SKM-1 (cell line): ENCODE data around the gene TMEM17.

Experiments used
- DNase-seq: peaks from one replicate; lab custom pipeline; 2025; ENCODE audit not compliant: unreplicated experiment; lab: John Stamatoyannopoulos, UW

Gene TMEM17

DNA sequence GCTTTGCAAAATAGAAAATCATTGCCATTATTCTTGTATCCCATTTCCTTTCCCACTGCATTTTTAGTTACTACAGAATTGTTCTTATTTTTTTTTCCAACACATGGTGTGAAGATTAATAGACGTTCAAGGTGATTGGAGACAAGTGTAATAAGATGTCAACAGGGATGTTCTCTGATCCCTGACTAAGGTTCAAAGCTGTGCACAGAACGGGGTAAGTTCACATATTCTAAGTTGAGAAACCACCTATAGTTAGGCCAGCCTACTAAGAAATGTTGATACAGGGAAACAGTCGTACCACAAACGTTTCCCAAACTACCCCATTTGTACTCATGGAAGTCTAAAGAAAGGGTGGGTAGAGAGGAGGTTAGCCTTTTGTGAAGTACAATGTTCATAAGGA is 6.4 kb upstream of the TMEM17 start:
- DNase-seq: no peak

- DNase-seq: no peak
Observed at GRCh38 chr2:62511636-62512035, 5.6 kb upstream of the TMEM17 start.

DNA sequence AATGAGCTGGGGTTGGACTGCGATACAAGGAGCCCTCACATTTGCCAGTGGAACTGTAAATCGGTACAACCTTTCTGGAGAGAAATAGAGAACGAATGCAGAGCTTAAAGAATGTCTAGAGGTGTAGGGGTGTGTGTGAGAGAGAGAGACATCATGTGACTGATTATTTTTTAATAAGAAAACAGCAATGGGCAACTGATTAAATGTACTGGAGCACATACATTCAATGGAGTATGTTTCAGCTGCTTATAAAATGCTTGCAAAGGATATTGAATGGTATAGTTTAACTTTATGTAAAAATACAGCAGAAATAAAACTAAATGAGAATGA is 391 bp upstream of the TMEM17 start:
- no peak for DNase-seq

- DNase-seq: no peak
Observed at GRCh38 chr2:62505109-62505749, 766 bp downstream of the TMEM17 start.

GRCh38 chr2:62504657-62505056 is 1.3 kb downstream of the TMEM17 start:
- DNase-seq: no peak

- DNase-seq: no peak
Observed at GRCh38 chr2:62501794-62502500, 4.0 kb downstream of the TMEM17 start.

GRCh38 chr2:62501069-62501468 is 4.9 kb downstream of the TMEM17 start:
- DNase-seq: no peak

- DNase-seq: no peak
Observed at GRCh38 chr2:62499430-62500060, 6.5 kb downstream of the TMEM17 start.

- no peak for DNase-seq
Observed at GRCh38 chr2:62498739-62499138, 7.3 kb downstream of the TMEM17 start.

DNA sequence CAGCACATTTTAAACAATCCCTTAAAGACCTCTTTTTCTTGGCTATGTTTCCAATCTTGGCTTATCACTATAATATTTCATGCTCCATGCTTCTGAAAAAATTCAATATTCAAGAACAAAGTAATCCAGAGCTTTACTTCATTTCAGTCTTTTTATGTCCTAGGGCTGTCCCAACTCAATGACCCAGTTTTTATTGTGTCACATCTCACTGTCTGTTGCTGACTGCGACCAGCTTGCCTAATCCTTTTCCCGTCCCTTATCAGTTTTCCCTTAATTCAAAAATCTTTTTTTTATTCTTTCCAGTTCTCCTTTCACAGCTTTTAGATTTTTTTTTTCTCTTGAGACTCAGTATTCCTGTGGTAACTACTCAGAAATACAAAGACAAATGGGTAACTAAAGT is 10.2 kb downstream of the TMEM17 start:
- no peak for DNase-seq

DNA sequence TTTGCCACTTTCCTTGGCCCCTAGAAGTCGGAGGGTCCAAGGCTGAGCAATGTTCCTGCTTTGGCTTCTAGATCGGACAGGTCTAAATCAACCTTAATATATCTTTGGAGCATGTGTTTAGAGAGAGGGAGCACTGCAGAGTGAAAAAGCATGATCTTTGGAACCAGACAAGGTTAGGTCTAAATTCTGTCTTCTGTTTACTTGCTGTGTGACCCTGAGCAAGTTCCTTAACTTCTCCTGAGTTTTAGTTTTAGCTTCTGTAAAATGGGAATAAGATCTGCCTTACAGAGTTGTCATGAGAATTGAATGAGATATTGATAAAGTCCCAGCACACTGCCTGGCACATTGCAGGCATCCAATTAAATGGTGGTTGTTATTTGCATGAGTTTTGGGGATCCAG is 13.9 kb downstream of the TMEM17 start:
- DNase-seq: no peak

DNA sequence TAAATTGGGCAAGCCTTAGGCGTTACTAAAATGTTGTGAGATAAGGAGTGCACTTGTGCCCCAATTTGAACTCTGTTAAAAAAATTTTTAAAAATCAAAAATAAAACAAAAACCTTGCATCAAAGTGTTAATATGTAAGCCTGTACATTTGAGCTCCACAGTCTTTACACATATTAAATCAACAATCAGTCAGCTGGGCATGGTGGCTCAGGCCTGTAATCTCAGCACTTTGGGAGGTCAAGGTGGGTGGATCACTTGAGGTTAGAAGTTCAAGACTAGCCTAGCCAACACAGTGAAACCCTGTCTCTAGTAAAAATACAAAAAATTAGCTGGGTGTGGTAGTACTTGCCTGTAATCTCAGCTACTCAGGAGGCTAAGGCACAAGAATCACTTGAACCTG is 16.3 kb downstream of the TMEM17 start:
- no peak for DNase-seq

DNA sequence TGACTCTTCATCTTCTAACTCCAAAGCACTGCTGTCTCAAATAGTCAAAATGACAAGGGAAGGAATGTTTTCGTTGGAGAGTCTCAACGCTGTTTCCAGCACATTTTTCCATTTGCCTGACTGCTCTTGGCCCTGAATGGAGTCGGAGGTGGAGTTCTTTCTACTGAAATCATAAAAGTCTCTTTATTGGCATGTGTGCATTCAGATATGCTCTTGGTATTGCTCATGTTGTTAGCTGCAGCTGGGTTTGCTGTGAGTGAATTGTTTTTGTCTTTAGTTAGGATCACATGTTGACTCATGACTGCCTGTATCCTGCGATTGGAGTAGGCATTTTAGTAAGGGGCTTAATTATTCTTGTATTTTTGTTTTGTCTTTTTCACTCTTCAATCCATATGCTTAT is 16.8 kb downstream of the TMEM17 start:
- DNase-seq: no peak

DNA sequence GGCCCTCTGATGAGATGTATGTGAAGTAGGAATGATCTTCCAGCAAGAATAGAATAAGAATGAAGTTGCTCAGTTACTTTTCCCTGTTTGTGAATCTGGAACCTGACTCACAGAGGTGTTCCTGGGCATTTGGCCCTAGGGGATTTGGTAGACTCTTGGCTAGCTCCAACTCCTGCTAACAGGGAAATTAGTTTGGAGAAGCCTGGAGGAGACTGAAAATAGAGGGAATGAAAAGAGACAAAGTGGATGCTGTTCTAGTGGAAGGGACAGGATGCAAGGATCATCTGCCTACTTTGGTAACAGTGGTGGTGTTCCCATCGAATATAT is 19.6 kb downstream of the TMEM17 start:
- no peak for DNase-seq

DNA sequence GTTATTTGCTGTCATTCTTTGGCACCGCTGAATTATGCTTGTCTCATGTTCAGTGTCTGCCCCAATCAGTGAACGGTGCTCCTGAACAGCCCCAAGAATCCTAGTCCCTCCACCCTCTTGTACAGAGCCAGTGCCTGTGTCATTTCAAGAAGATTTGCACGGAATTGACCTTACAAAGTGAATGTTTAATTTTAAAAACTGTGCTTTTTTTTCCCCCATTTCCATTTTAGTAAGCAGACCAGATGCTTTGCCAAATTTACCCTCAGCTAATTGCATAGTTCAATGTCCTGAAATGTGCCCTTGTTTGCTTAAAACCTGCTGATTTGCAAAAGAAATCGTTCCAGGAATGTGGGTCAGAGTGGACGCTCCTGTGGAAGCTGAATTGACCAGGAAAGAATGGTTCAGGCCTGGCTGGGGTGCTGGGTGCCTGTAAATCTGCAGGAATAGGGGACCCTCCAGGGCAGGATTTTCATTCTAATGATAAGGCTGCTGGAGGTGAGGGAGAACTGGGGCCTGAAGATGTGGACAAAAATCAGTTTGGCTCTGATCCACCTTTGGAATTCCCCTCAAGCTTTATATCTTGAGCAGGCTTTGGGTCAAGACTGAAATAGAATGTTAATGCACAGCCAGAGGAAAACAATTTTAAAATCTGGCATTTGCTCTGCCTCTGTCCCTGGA is 20.1 kb downstream of the TMEM17 start:
- no peak for DNase-seq

DNA sequence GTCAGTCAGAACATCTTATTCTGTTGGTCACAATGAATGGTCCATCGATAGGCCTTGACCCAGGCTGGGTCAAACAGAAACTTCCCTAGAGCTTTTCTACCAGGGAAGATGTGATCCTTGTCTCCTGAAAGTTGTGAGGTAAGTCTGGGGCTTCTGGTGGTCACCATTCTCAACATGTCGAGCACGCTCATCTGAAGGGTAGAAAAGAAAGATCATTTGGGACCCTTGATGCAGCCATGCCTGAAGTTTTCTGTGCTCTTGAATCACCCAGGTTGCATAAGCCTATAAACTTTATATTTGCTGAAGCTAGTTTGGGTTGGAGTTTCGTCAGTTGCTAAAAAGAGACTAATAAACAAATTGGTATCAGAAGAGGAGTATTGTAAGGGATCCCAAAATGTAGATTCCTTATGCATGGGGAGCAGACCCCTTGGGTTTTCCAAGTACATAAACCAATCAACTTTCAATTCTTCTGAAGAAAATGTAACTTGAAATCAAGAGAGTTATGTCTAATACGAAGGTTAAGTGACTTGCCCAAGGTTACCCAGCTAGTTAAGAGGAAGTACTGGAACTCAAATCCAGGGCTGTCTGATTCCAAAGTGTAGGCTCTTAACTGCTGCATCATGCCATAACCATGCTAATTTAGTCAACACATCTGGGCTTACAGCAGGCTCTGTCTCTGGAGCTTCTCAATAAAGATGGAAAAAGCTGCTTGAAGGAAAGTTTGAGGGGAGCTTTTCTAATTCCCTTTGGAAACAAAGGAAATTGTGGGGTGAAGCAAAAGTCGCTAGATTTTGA is 23.2 kb downstream of the TMEM17 start:
- DNase-seq: no peak

DNA sequence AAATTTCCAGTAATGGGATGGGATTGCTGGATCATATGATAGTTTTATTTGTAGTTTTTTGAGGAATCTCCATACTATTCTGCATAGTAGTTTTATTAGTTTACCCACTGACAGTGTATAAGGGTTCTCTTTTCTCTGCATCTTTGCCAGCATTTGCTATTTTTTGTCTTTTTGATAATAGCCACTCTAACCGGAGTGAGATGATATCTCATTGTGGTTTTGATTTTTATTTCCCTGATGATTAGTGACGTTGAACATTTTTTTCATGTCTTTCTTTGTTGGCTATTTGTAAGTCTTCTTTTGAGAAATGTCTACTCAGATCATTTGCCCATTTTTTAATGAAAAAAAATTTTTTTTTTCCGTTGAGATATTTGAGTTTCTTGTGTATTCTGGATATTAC is 26.1 kb downstream of the TMEM17 start:
- no peak for DNase-seq

DNA sequence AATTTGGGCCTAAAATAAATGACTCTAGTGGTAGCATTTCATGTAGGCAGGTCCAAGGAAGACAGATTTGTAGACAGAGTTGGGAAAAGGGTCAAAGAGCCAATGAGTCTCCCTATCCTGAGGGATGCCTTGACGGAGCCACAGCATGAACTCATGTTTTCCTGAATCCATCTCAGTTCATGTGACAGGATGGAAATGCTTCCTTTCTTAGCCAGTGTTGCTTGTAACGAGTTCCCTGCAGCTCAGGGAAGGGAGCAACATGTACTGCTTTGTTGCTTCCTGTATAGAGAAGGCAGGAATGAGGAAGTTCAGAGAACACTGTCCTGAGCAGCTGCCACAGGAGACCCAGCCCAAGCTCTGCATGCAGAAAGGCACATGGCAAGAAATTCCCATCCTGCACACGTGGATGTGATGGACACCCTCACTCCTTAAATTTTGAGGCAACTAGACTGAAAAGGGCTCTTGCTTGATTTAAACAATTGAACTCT is 27.9 kb downstream of the TMEM17 start:
- DNase-seq: peak; percentile 74

DNA sequence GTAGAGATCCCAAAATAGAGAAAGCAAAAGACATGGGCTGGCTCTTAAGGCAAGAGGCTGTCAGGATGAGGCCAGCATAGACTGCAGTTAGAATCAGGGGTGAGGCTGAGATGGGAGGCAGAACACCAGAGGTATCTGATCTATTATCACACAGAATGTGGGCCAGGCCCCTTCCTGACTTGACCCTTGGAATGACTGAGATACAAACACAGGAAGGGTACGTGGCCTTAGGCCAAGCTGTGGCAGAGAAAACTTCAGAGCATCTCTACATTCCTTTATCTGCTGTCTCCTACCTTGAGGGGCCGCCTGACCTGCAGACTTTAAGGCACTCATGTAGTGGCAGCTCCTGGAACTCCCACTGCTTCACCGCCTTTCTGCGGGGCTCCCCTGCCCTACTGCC is 28.4 kb downstream of the TMEM17 start:
- DNase-seq: no peak

- no peak for DNase-seq
Observed at GRCh38 chr2:62475172-62476011, 30.6 kb downstream of the TMEM17 start.
